ENCODE data around the gene ABLIM1. TPM values are rescaled to one million over a fixed set of nuclear protein-coding genes. Genes with fewer than 3 reads are reported as not detected.

ABLIM1 gene
- total and polyA plus RNA-seq, 10 of the 15 experiments (the other 5 are each of a cell fraction or from before 2014, with no cell fraction given), result 14.2 to 50.5 (median 28.1) TPM

DNA sequence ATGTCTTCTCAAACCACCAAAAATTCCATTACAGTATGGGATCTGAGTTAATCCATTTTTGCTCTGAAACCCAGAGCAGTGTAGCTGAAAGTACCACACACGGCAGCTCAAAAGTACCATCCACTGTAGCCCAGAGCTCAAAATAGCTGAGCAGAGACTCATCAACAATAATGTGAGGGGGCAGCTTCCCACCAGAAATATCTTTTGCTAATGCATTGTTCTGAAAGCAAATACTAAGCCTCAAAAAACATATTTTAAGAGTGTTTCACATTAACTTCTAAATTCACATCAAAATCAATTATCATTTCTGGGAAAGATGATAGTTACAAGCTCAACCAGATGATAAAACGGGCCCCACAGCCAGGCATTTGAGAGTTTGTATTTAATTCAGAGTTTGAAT is 73.7 kb downstream of the ABLIM1 start (continued):
- TF ChIP-seq, protein P1, sequence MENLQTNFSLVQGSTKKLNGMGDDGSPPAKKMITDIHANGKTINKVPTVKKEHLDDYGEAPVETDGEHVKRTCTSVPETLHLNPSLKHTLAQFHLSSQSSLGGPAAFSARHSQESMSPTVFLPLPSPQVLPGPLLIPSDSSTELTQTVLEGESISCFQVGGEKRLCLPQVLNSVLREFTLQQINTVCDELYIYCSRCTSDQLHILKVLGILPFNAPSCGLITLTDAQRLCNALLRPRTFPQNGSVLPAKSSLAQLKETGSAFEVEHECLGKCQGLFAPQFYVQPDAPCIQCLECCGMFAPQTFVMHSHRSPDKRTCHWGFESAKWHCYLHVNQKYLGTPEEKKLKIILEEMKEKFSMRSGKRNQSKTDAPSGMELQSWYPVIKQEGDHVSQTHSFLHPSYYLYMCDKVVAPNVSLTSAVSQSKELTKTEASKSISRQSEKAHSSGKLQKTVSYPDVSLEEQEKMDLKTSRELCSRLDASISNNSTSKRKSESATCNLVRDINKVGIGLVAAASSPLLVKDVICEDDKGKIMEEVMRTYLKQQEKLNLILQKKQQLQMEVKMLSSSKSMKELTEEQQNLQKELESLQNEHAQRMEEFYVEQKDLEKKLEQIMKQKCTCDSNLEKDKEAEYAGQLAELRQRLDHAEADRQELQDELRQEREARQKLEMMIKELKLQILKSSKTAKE (IDR thresholded peaks at IDR 0.05; ENCODE audit: low read depth, poor library complexity, severe bottlenecking), result no peak
- TF ChIP-seq CBX5 (IDR thresholded peaks at IDR 0.05; ENCODE audit: low read depth), result no peak
- TF ChIP-seq GATAD2B (conservative IDR thresholded peaks at IDR 0.05; ENCODE audit: low read depth), result no peak
- TF ChIP-seq POLR2A (IDR thresholded peaks at IDR 0.05; ENCODE audit: low read depth, low read length), result no peak
- TF ChIP-seq MEF2A (IDR thresholded peaks at IDR 0.05; ENCODE audit: insufficient read depth, low read depth, low read length), result no peak
- TF ChIP-seq TCF12 (IDR thresholded peaks at IDR 0.05; ENCODE audit: low read depth, low read length), result no peak
- TF ChIP-seq STAT3 (IDR thresholded peaks at IDR 0.05; ENCODE audit: low read depth, low read length), result no peak
- TF ChIP-seq PML (IDR thresholded peaks at IDR 0.05; ENCODE audit: low read length), result no peak
- TF ChIP-seq KAT2A (conservative IDR thresholded peaks at IDR 0.05; ENCODE audit: control insufficient read depth, low read depth, low read length), result no peak

DNA sequence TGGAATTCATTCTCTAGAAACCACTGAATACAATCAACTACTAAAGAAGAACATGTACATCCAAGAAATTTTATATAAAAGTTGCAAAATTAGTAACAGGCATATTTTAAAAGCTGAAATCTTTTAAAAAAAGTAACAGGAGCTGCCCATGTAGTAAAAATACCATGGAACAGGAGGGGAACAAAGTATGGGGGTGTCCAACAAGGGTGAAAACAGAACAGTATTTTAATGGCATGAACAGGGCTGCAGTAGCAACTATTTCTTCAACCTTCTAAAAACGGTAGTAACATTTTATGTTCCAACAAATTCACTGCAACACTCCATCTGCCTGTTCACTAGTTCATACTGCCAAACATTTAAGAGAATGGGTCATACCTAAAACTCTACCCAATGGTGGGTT is 77.0 kb downstream of the ABLIM1 start:
- Histone ChIP-seq H3K36me3 (ENCODE audit: control insufficient read depth in 2 of 2, insufficient read depth in 2 of 2, low read length in 1 of 2) (no peaks in the 10 kb centered on the region), H3K27me3 (replicated peaks in 1 of 2; ENCODE audit: control insufficient read depth in 2 of 2, insufficient read depth in 2 of 2, low read length in 1 of 2) (no peaks in the 10 kb centered on the region; a peak in 1 of 4 replicates), H3K4me3 (no peak overlapping the region), H4K20me1 (ENCODE audit: control insufficient read depth, insufficient read depth) (no peaks in the 10 kb centered on the region), H2AFZ (ENCODE audit: control insufficient read depth, low read depth, low read length) (no peak overlapping the region), H3K4me2 (ENCODE audit: control insufficient read depth, insufficient read depth) (no peak overlapping the region), H3K27ac (ENCODE audit: control insufficient read depth, insufficient read depth) (no peak overlapping the region), H3K9me3 (replicated peaks; ENCODE audit: control insufficient read depth, insufficient read depth, low read length) (no peaks in the 10 kb centered on the region), H3K9ac (ENCODE audit: control insufficient read depth, insufficient read depth, low read length) (no peak overlapping the region), H3K4me1 (ENCODE audit: control insufficient read depth, insufficient read depth, low read length) (no peaks in the 10 kb centered on the region), H3K79me2 (ENCODE audit: control insufficient read depth, insufficient read depth, low read length) (no peaks in the 10 kb centered on the region)
- no peak for DNase-seq (ENCODE audit: low read depth, low spot score)
- intact Hi-C loops (cut with micrococcal nuclease; ENCODE audit: unreplicated experiment) (no loop called here), in situ Hi-C loops (cut with MboI) (no loop called here)
- WGBS (ENCODE audit: insufficient coverage, insufficient replicate concordance, low lambda C conversion rate, missing lambda C conversion rate), result 14% methylated on average over 1 of the region's 1 CpG
- ATAC-seq, result no peak
- ChIA-PET SMC1A (ENCODE audit: uncharacterized antibody, unreplicated experiment) (no interaction called here), RAD21 (ENCODE audit: unreplicated experiment) (no interaction called here), POLR2A (no interaction called here), CTCF (no interaction called here)
- FAIRE-seq, result no peak
- no TSS peak for BruUV-seq (replicated peaks)
- TF ChIP-seq RFX5 (IDR thresholded peaks at IDR 0.05; ENCODE audit: low read depth, low read length) (no peak), PAX8 (IDR thresholded peaks at IDR 0.05) (no peak), SP1 (IDR thresholded peaks at IDR 0.05; ENCODE audit: low read depth, low read length) (no peak), TCF12 (IDR thresholded peaks at IDR 0.05; ENCODE audit: low read depth, low read length) (no peak), EGR1 (IDR thresholded peaks at IDR 0.05; ENCODE audit: borderline replicate concordance in 1 of 2, low read depth in 2 of 2, low read length in 2 of 2) (no peak)
- TF ChIP-seq, protein P2, sequence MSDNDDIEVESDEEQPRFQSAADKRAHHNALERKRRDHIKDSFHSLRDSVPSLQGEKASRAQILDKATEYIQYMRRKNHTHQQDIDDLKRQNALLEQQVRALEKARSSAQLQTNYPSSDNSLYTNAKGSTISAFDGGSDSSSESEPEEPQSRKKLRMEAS (IDR thresholded peaks at IDR 0.05; ENCODE audit: low read depth, low read length), result no peak
- TF ChIP-seq, protein P3, sequence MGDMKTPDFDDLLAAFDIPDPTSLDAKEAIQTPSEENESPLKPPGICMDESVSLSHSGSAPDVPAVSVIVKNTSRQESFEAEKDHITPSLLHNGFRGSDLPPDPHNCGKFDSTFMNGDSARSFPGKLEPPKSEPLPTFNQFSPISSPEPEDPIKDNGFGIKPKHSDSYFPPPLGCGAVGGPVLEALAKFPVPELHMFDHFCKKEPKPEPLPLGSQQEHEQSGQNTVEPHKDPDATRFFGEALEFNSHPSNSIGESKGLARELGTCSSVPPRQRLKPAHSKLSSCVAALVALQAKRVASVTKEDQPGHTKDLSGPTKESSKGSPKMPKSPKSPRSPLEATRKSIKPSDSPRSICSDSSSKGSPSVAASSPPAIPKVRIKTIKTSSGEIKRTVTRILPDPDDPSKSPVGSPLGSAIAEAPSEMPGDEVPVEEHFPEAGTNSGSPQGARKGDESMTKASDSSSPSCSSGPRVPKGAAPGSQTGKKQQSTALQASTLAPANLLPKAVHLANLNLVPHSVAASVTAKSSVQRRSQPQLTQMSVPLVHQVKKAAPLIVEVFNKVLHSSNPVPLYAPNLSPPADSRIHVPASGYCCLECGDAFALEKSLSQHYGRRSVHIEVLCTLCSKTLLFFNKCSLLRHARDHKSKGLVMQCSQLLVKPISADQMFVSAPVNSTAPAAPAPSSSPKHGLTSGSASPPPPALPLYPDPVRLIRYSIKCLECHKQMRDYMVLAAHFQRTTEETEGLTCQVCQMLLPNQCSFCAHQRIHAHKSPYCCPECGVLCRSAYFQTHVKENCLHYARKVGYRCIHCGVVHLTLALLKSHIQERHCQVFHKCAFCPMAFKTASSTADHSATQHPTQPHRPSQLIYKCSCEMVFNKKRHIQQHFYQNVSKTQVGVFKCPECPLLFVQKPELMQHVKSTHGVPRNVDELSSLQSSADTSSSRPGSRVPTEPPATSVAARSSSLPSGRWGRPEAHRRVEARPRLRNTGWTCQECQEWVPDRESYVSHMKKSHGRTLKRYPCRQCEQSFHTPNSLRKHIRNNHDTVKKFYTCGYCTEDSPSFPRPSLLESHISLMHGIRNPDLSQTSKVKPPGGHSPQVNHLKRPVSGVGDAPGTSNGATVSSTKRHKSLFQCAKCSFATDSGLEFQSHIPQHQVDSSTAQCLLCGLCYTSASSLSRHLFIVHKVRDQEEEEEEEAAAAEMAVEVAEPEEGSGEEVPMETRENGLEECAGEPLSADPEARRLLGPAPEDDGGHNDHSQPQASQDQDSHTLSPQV (IDR thresholded peaks at IDR 0.05), result no peak
- TF ChIP-seq, protein P4, sequence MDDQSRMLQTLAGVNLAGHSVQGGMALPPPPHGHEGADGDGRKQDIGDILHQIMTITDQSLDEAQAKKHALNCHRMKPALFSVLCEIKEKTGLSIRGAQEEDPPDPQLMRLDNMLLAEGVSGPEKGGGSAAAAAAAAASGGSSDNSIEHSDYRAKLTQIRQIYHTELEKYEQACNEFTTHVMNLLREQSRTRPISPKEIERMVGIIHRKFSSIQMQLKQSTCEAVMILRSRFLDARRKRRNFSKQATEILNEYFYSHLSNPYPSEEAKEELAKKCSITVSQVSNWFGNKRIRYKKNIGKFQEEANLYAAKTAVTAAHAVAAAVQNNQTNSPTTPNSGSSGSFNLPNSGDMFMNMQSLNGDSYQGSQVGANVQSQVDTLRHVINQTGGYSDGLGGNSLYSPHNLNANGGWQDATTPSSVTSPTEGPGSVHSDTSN (IDR thresholded peaks at IDR 0.05; ENCODE audit: insufficient replicate concordance, low read depth, low read length), result no peak
